ENCODE measurements around the gene PADI6.

PADI6 gene

GRCh38 chr1:17433261-17433660 is 61.3 kb downstream of the PADI6 start:
- no peak overlapping the region for H3K4me3 ChIP-seq (ENCODE audit: low read depth, low read length)
- TF ChIP-seq CTCF (IDR thresholded peaks at IDR 0.05; ENCODE audit: insufficient read depth, low read length, missing control alignments), result no peak
- ChIA-PET CTCF (interaction anchor here (0.6 to 2.9 kb wide), 6 partner anchors 16 to 309 kb away, joined by 3 to 8 read pairs (median 3); no protein-coding TSS in a partner anchor), POLR2A (no interaction called here)
- no peak for DNase-seq (ENCODE audit: low read depth, low spot score)

- H3K4me3 ChIP-seq (ENCODE audit: low read depth, low read length), result no peak overlapping the region
- POLR2A ChIA-PET, result no interaction called here
- CTCF ChIA-PET, result interaction anchor here (1.5 to 2.9 kb wide), 3 partner anchors 17 to 309 kb away, joined by 3 to 8 read pairs (median 5); no protein-coding TSS in a partner anchor
- DNase-seq (ENCODE audit: low read depth, low spot score), result no peak
- TF ChIP-seq CTCF (IDR thresholded peaks at IDR 0.05; ENCODE audit: insufficient read depth, low read length, missing control alignments), result no peak
Observed at GRCh38 chr1:17434016-17434415, 62.0 kb downstream of the PADI6 start.

GRCh38 chr1:17434601-17435000 is 62.6 kb downstream of the PADI6 start:
- no peak overlapping the region for H3K4me3 ChIP-seq (ENCODE audit: low read depth, low read length)
- no peak for TF ChIP-seq CTCF (IDR thresholded peaks at IDR 0.05; ENCODE audit: insufficient read depth, low read length, missing control alignments)
- DNase-seq (ENCODE audit: low read depth, low spot score), result no peak
- ChIA-PET CTCF (interaction anchor here (1.5 to 2.9 kb wide), 3 partner anchors 18 to 310 kb away, joined by 3 to 8 read pairs (median 5); no protein-coding TSS in a partner anchor), POLR2A (no interaction called here)

GRCh38 chr1:17436380-17437174 is 64.6 kb downstream of the PADI6 start:
- H3K4me3 ChIP-seq (ENCODE audit: low read depth, low read length), result peak overlapping the region; percentile 72
- POLR2A ChIA-PET, result no interaction called here
- no peak for DNase-seq (ENCODE audit: low read depth, low spot score)
- TF ChIP-seq CTCF (IDR thresholded peaks at IDR 0.05; ENCODE audit: insufficient read depth, low read length, missing control alignments), result no peak
- CTCF ChIA-PET, result interaction anchor here (1.5 kb wide), 2 partner anchors 12 to 16 kb away, joined by 7 to 8 read pairs; no protein-coding TSS in a partner anchor

GRCh38 chr1:17437260-17437579 is 65.2 kb downstream of the PADI6 start:
- no peak for DNase-seq (ENCODE audit: low read depth, low spot score)
- ChIA-PET POLR2A (no interaction called here), CTCF (interaction anchor here (1.2 to 1.5 kb wide), 2 partner anchors 9 to 16 kb away, joined by 4 to 7 read pairs; no protein-coding TSS in a partner anchor)
- no peak for TF ChIP-seq CTCF (IDR thresholded peaks at IDR 0.05; ENCODE audit: insufficient read depth, low read length, missing control alignments)
- H3K4me3 ChIP-seq (ENCODE audit: low read depth, low read length), result peak overlapping the region; percentile 72

- DNase-seq (ENCODE audit: low read depth, low spot score), result no peak
- POLR2A ChIA-PET, result no interaction called here
- CTCF ChIA-PET, result interaction anchor here (1.2 kb wide), 1 partner anchor 9 kb away, joined by 4 read pairs; no protein-coding TSS in a partner anchor
- no peak for TF ChIP-seq CTCF (IDR thresholded peaks at IDR 0.05; ENCODE audit: insufficient read depth, low read length, missing control alignments)
- H3K4me3 ChIP-seq (ENCODE audit: low read depth, low read length), result peak overlapping the region; percentile 72
Observed at GRCh38 chr1:17437580-17438317, 65.8 kb downstream of the PADI6 start.

All from AG04449 (cell line).